ENCODE results near the gene CCDC27.

CCDC27 gene

DNA sequence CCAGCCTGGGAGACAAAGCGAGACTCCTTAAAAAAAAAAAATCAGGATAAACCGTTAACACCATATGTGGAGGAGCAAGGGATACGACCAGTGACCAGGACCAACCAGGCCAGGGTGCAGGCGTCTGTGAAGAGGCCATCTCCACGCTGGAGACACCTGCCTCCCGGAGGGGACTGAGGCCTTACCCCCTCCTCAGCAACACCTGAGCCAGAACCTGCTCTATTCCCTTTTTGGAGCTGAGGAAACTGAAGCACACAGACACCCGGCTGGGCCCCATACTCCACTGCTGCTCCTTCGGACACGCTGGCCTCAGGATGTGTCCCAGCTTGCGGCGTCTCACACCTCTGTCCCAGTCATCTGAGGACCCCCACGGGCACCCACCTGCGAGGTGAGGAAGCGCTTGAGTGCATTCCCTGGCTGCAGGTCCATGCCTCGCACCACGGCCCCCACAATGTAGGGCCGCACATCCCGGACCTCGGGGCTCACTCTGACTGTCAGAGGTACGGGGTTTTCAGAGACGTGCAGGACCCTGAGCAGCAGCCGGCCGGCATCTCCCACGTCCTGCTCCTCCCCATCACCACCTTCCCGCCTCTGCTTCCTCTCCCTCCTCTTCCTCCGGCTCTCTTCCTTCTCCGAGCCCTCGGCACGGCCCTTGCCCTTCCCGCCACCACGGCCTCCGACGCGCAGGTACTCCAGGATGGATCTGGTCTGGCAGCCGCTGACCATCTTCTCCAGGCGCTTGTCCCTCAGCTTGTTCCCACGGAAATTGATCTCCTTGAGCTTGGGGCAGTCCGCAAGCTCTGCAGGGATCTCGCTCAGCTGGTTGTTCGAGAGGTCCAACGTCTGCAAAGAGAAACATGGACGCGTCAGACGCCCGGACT, 34.5 kb downstream of the CCDC27 start:
- DNase-seq (ENCODE audit: low read depth), result no peak
- TF ChIP-seq CTCF (conservative IDR thresholded peaks at IDR 0.05; ENCODE audit: control insufficient read depth, insufficient read depth, low read depth, low read length), result no peak
- H3K4me3 ChIP-seq (ENCODE audit: control insufficient read depth, low read depth, low read length), result no peak overlapping the region

DNA sequence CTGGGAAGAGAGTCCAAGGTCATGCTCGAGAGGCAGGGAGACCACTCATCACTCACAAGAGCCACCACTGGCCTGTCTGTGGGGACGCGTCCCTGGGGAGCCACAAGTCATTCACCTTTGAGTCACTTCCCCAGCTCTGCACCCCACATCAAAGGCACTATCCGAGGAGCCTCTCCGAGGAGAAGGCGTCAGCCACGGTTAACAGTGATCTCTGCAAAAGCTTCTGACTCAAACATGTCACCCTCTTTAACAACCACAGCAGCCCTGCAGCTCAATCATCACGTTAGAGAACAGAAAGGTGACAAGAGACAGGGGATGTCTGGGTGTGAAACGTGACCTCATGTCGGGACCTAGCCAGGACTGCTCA, 35.1 kb downstream of the CCDC27 start:
- no peak for TF ChIP-seq CTCF (conservative IDR thresholded peaks at IDR 0.05; ENCODE audit: control insufficient read depth, insufficient read depth, low read depth, low read length)
- no peak for DNase-seq (ENCODE audit: low read depth)
- no peak overlapping the region for H3K4me3 ChIP-seq (ENCODE audit: control insufficient read depth, low read depth, low read length)

GRCh38 chr1:3787745-3788605, 35.7 kb downstream of the CCDC27 start:
- DNase-seq (ENCODE audit: low read depth), result no peak

DNA sequence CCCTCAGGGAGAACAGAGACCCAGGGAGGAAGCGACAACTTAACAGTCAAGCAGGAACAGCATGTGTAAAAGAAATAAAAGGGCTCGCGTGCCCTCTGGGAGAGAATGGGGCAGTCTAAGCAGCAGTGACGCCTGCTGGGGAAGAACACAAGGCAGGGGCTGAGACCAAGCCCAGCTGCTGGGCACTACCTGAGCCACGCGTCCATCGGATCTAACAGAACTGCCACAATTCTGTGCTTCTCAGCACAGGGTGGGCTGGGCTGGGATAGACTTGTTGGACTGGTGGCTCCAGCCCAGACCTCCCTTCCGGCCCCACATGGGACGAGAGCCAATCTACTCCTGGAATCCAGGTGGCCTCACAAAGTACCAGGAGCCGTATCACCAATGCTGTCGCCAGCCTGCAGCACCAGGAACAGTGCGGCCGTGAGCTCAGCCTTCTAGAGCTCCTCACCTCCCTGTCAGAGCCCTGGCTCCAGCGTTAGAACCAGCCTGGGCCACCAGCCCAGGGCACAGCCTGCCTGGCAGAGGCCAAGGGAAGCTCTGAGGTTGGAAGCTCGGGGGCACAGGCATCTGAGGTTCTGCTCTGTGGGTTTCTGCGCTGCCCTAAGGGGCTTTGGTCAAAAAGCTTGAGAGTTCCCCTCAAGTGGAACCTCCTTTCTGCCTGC, 36.6 kb downstream of the CCDC27 start:
- H3K4me3 ChIP-seq (ENCODE audit: control insufficient read depth, low read depth, low read length), result no peak overlapping the region
- no peak for DNase-seq (ENCODE audit: low read depth)
- no peak for TF ChIP-seq CTCF (conservative IDR thresholded peaks at IDR 0.05; ENCODE audit: control insufficient read depth, insufficient read depth, low read depth, low read length)

More at GRCh38 chr1:3787745-3788605, 35.7 kb downstream of the CCDC27 start:
- TF ChIP-seq CTCF (conservative IDR thresholded peaks at IDR 0.05; ENCODE audit: control insufficient read depth, insufficient read depth, low read depth, low read length), result no peak
- no peak overlapping the region for H3K4me3 ChIP-seq (ENCODE audit: control insufficient read depth, low read depth, low read length)

- no peak for TF ChIP-seq CTCF (conservative IDR thresholded peaks at IDR 0.05; ENCODE audit: control insufficient read depth, insufficient read depth, low read depth, low read length)
- no peak for DNase-seq (ENCODE audit: low read depth)
- no peak overlapping the region for H3K4me3 ChIP-seq (ENCODE audit: control insufficient read depth, low read depth, low read length)
Measured at GRCh38 chr1:3789421-3790300, 37.4 kb downstream of the CCDC27 start.
